ENCODE results near the gene SPTB. TPM values are rescaled to one million over a fixed set of nuclear protein-coding genes. Genes with fewer than 3 reads are reported as not detected.
A peak's percentile ranks its signal among the peaks of the same experiment; 100 is the strongest.

Gene SPTB
- total and polyA plus RNA-seq, 9 of the 15 experiments (the other 6 are each of a cell fraction or from before 2014, with no cell fraction given) = 0.21 to 45.9 (median 11.7) TPM

DNA sequence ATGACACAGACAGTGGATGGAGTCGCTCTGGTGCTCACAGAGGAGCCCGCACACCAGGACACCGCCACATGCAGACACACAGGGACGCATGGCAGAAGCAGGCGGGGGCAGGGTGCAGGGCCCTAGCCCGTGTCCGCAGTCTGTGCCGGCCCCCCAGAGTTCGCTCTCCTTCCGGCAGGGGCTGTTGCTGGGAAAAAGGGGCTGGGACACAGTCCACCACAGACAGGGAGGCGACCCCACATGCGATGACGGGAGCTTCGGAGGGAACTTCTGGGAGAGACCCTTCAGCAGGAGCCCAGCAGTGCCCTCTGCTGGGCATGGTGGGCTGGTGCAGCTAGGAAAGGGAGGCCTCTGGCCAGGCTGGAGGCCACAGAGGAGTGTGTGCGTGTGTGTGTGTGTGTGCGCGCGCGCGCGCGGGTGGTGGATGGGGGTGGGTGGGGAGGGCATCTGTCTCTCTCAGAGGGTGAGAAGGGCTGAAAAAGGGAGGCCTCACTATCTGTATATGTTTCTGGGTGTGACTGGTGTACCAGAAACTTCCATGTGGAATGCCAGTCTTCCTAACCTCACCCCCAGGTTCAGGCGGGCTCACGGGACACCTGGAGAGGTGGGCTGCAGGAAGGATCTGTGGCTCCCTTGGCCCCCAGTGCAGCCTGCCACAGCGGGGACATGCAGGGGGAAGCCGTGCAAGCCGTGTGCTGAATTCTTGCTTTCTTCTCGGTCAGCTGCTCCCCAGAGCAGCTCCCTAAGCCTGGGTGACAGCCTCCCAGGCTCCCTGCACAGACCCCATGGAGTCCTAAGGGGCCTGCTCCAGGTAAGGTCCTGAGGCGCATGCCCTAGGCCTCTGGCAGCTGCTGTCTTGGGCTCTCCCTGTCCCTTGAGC lies 114.8 kb downstream of the SPTB start:
- ATAC-seq (peak; percentile 71), DNase-seq (ENCODE audit: extremely low read depth in 1 of 4, low spot score in 3 of 4) (peak; percentile 55 to 66 (median 63)), FAIRE-seq (peak; percentile 49)
- H2AFZ ChIP-seq (ENCODE audit: low read depth, low read length) = no peak overlapping the region
- no peaks in the 10 kb centered on the region for H3K27me3 ChIP-seq (ENCODE audit: control insufficient read depth in 2 of 2, insufficient read depth in 2 of 2, low read length in 2 of 2)
- POLR2A ChIA-PET = no interaction called here
- 0 out of 4 replicates have a peak overlapping the region, but pooled peaks of 1 of the 2 experiments have one; percentile 22 for H3K9ac ChIP-seq (ENCODE audit: insufficient read depth in 1 of 2, low read depth in 2 of 2, low read length in 2 of 2)
- H3K9me3 ChIP-seq (replicated peaks; ENCODE audit: control insufficient read depth, insufficient read depth, low read depth, low read length) = no peaks in the 10 kb centered on the region
- H3K4me1 ChIP-seq (replicated peaks in 1 of 2; ENCODE audit: control insufficient read depth in 2 of 2, insufficient read depth in 2 of 2, low read length in 2 of 2) = peaks cover 12 to 30% of the 10 kb centered on the region in 2 experiments; a peak in 4 of 5 replicates
- no peak overlapping the region for H3K27ac ChIP-seq (ENCODE audit: extremely low read depth, low read depth, low read length)
- CTCF ChIA-PET (ENCODE audit: low intra/inter-chr PET ratio) = interaction anchor here (0.7 kb wide), 1 partner anchor 93 kb away, joined by 3 read pairs; no protein-coding TSS in a partner anchor
- no peak overlapping the region for H3K4me3 ChIP-seq
- intact Hi-C loops (cut with micrococcal nuclease) (loop anchor here (5.0 kb wide), 2 partner anchors 93 to 127 kb away; no protein-coding TSS in a partner anchor), in situ Hi-C loops (cut with MboI) (no loop called here)
- peaks cover 35% of the 10 kb centered on the region for H3K36me3 ChIP-seq (ENCODE audit: control insufficient read depth, insufficient read depth, low read length)
- H3K9me1 ChIP-seq (ENCODE audit: control insufficient read depth, insufficient read depth, low read length) = peaks cover 7% of the 10 kb centered on the region
- WGBS (ENCODE audit: insufficient coverage, low coverage, missing lambda C conversion rate) = 66% methylated on average over 11 of the region's 29 CpGs
- no TSS peak for BruUV-seq (replicated peaks)
- no peaks in the 10 kb centered on the region for H3K79me2 ChIP-seq (ENCODE audit: control insufficient read depth, insufficient read depth, low read length)
- H4K20me1 ChIP-seq (replicated peaks; ENCODE audit: control insufficient read depth, insufficient read depth, low read length) = peaks cover 18% of the 10 kb centered on the region
- H3K4me2 ChIP-seq (ENCODE audit: insufficient read depth, low read length) = no peak overlapping the region
- TF ChIP-seq SMC3 (conservative IDR thresholded peaks at IDR 0.05; ENCODE audit: insufficient read depth, low read depth, low read length) = peak; percentile 45; the same call in 1 of the 2 replicates
- no peak for TF ChIP-seq NFE2L1 (tag; IDR thresholded peaks at IDR 0.05; ENCODE audit: borderline replicate concordance, low read depth)
- peak; percentile 29 to 56 for TF ChIP-seq RAD21 (CRISPR knock-in tag; conservative IDR thresholded peaks at IDR 0.05 in 1 of 2, IDR thresholded peaks at IDR 0.05 in 1 of 2)
- TF ChIP-seq, protein P1, sequence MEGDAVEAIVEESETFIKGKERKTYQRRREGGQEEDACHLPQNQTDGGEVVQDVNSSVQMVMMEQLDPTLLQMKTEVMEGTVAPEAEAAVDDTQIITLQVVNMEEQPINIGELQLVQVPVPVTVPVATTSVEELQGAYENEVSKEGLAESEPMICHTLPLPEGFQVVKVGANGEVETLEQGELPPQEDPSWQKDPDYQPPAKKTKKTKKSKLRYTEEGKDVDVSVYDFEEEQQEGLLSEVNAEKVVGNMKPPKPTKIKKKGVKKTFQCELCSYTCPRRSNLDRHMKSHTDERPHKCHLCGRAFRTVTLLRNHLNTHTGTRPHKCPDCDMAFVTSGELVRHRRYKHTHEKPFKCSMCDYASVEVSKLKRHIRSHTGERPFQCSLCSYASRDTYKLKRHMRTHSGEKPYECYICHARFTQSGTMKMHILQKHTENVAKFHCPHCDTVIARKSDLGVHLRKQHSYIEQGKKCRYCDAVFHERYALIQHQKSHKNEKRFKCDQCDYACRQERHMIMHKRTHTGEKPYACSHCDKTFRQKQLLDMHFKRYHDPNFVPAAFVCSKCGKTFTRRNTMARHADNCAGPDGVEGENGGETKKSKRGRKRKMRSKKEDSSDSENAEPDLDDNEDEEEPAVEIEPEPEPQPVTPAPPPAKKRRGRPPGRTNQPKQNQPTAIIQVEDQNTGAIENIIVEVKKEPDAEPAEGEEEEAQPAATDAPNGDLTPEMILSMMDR (IDR thresholded peaks at IDR 0.05 in 2 of 3, conservative IDR thresholded peaks at IDR 0.05 in 1 of 3; ENCODE audit: insufficient read depth in 2 of 3, low read depth in 1 of 3, low read length in 3 of 3) = peak; percentile 62 to 71 (median 63)
- TF ChIP-seq, protein P2, sequence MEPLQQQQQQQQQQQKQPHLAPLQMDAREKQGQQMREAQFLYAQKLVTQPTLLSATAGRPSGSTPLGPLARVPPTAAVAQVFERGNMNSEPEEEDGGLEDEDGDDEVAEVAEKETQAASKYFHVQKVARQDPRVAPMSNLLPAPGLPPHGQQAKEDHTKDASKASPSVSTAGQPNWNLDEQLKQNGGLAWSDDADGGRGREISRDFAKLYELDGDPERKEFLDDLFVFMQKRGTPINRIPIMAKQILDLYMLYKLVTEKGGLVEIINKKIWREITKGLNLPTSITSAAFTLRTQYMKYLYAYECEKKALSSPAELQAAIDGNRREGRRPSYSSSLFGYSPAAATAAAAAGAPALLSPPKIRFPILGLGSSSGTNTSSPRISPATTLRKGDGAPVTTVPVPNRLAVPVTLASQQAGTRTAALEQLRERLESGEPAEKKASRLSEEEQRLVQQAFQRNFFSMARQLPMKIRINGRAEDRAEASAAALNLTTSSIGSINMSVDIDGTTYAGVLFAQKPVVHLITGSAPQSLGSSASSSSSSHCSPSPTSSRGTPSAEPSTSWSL (CRISPR knock-in tag; IDR thresholded peaks at IDR 0.05; ENCODE audit: borderline replicate concordance) = no peak
- TF ChIP-seq, protein P3, sequence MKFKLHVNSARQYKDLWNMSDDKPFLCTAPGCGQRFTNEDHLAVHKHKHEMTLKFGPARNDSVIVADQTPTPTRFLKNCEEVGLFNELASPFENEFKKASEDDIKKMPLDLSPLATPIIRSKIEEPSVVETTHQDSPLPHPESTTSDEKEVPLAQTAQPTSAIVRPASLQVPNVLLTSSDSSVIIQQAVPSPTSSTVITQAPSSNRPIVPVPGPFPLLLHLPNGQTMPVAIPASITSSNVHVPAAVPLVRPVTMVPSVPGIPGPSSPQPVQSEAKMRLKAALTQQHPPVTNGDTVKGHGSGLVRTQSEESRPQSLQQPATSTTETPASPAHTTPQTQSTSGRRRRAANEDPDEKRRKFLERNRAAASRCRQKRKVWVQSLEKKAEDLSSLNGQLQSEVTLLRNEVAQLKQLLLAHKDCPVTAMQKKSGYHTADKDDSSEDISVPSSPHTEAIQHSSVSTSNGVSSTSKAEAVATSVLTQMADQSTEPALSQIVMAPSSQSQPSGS (CRISPR knock-in tag; IDR thresholded peaks at IDR 0.05) = no peak

Measured in K562 (cell line).